ENCODE data around the gene AVPR2.

GRCh38 chrX:153889123-153889522, 15.3 kb upstream of the AVPR2 start:
- no peak for TF ChIP-seq CTCF (IDR thresholded peaks at IDR 0.05; ENCODE audit: poor library complexity, severe bottlenecking)
- no peak for TF ChIP-seq RAD21 (conservative IDR thresholded peaks at IDR 0.05)
- TF ChIP-seq SMC3 (conservative IDR thresholded peaks at IDR 0.05; ENCODE audit: poor library complexity) = no peak

All from neural cell (in vitro differentiated cells).